Measurements from ENCODE around the gene PLCB4.

The PLCB4 gene

GRCh38 chr20:9460518-9460917 is 391.6 kb downstream of the PLCB4 start:
- DNase-seq, result peak; percentile 47

- DNase-seq, result no peak
Observed at GRCh38 chr20:9467995-9468394, 399.1 kb downstream of the PLCB4 start.

- peak; percentile 31 for DNase-seq
Observed at GRCh38 chr20:9474835-9475415, 406.0 kb downstream of the PLCB4 start.

GRCh38 chr20:9475456-9475855 is 406.6 kb downstream of the PLCB4 start:
- no peak for DNase-seq

- no peak for DNase-seq
Observed at GRCh38 chr20:9476174-9476573, 407.3 kb downstream of the PLCB4 start.

GRCh38 chr20:9476637-9477036 is 407.8 kb downstream of the PLCB4 start:
- no peak for DNase-seq

DNA sequence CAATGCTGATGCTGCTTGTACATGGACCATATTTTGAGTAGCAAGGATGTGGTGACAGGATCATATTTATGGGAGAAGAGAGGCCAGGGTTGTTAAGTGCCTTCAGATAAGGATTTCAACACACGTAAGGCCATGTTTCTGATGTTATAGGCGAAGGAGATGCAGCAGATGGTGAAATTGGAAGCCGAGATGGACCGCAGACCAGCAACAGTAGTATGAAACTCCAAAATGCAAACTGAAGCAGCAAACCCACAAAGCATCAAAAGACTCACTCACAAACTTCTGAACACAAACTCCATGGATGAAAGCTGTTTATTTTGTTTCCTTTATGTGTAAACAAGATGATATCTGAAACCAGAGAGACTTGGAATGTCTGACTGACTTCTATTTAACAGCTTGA is 409.9 kb downstream of the PLCB4 start:
- DNase-seq, result no peak

DNA sequence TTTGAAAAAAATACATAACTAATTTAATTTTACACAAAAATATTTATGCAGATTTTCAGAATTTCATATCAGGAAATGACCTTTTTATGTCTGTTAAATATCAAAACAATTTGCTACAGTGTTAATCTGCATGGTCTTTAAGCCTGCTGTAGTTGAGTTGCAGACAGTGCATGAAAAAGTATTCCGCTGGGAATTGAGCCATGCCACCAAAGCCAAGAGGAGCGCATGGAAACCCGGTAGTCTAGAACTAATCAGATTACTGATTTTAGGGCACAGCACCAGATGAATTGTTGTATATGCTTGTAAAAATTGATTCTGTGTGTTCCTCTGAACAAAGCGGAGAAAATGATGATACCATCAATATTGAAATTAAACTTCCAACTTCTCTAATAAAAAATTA is 411.2 kb downstream of the PLCB4 start:
- no peak for DNase-seq

DNA sequence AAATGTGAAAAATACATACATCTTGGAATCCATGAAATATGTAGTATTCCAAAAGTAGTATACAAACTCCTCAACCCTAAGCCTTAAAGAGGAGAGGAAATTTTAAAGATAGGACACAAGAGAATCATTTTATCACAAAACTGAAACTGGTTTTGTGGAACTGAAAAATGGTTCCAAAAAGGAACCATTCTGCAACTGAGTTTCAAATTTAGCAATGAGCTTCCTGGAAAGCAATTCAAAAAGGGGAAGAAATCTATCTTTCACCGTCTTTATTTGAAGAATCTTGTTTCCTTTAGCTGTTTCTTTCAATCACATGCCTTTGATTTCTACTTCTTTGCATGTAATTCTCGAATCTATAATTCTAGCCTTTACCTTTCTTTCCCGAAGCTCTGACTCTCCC is 413.3 kb downstream of the PLCB4 start:
- no peak for DNase-seq

GRCh38 chr20:9483131-9483530 is 414.2 kb downstream of the PLCB4 start:
- DNase-seq, result no peak

- DNase-seq, result no peak
Observed at GRCh38 chr20:9485614-9486340, 416.9 kb downstream of the PLCB4 start.

DNA sequence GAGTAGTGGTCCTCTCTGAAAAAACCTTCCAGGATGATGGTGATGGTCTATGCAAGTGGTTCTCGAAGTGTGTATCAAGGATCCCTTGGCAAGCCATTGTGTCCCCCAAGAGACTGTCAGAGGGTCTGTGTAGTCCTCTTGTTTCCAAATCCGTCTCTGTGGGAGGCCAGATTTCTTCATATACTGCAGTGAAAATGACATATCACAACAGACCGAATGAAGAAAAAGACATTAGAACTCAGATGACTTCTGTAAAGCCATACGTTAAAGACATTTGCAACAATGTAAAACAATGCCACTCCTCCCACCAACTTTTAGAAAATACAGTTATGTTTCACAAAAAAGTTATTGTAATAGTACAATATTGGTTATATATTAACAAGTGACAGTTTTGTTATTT is 418.3 kb downstream of the PLCB4 start:
- no peak for DNase-seq

GRCh38 chr20:9488063-9488462 is 419.2 kb downstream of the PLCB4 start:
- no peak for DNase-seq

GRCh38 chr20:9490161-9490560 is 421.3 kb downstream of the PLCB4 start:
- DNase-seq, result peak; percentile 19

DNA sequence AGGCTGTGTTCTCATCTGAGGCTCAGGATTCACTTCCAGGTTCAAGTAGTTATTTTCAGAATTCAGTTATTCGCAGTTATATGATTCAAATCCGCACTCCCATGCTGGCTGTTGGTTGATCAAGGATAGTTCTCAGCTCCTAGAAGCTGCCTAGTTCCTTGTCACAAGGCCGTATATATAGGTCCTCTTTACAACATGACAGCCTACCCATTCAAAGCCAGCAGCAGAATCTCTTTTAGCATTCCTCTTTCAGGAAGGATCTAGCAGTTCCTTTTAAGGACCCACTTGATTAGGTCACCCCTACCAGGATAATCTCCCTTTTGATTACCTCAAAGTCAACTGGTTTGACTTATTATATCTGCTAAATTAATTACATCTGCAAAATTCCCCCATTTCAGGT is 421.7 kb downstream of the PLCB4 start:
- no peak for DNase-seq

DNA sequence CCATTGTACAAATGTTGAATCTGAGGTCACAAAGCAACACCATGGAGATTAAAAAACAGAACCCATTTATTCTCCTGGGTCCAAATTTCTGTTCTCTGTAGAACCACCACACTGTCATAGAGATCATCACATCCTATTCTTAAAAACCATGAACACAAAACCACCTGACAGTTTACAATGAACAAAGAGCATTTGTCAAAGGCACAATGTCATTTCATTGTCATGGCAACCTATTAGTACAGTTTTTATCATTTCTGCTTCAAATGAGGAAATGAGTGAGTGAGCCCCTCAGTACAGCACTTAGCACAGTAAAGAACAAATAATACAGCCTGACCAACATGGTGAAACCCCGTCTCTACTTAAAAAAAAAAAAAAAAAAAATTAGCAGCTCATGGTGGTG is 422.4 kb downstream of the PLCB4 start:
- no peak for DNase-seq

- peak; percentile 28 for DNase-seq
Observed at GRCh38 chr20:9492067-9492466, 423.2 kb downstream of the PLCB4 start.

GRCh38 chr20:9493803-9494202 is 424.9 kb downstream of the PLCB4 start:
- no peak for DNase-seq

GRCh38 chr20:9495701-9496100 is 426.8 kb downstream of the PLCB4 start:
- DNase-seq, result no peak

- no peak for DNase-seq
Observed at GRCh38 chr20:9496155-9496554, 427.3 kb downstream of the PLCB4 start.

DNA sequence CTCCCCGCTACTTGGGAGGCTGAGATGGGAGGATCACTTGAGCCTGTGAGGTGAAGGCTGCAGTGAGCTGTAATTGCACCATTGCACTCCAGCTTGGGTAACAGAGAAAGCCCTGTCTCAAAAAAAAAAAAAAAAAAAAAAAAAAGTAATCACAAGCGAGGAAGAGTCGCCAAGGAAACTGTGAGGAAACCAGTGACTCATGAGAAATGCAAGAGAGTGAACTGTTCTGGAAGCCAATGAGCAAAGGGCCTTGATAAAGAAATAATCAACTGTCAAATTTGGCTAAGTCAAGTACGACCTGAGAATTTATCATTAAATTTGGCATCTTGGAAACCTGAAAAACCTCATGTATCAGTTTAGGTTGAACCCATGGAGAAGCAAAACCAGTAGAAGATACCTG is 429.4 kb downstream of the PLCB4 start:
- no peak for DNase-seq

DNA sequence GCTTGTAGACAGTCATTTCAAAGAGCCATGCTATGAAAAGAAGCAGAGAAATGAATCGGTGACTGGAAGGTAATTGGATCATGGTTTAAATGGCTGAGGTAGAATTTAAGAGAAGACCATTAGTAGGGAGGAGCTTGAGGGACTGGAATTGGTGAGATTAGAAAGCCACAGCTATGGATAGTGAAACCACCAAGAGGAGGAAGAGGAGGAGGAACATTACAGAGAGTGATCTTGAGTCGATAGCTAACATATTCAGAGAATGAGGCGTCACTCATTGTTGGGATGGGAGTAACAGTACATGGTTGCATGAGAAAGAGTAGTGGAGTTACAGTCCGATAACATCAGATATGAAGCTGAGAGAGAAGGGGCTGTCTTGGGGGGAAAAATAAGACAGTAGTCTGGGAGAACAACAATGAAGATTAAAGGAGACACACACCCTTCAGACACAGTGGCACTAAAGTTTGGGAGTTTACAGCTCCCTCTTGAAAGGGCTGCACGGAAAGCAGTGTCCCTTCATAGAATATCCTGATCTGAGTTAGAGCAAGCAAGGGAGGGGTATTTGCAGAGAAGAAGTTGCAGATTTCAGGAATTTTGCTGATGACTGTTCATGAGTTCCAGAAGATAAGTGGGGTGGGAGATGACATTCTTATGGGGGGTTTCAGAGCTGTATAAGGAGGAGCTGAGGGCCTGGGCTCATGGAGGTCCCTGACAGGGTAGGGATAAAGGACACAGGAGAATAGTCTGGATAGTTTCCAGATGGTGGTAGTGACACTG is 430.4 kb downstream of the PLCB4 start:
- no peak for DNase-seq

DNA sequence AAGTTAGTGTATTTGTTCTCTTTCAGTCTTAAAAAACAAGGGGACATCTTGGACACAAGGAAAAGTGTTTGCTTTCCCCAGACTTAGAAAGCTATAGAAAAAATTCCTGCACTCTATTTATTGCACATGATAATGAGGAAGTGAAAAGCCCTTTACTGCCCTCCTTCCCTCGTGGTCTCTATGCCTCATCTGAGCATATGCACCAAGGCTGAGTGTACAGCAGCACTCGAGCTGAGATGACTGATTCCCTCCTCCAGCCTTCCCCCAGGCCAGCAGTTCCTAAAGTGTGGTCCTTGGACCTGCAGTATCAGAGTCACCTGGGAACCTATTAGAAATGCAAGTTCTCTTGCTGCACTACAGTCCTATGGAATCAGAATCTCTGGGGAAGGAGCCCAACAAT is 431.2 kb downstream of the PLCB4 start:
- no peak for DNase-seq

GRCh38 chr20:9501473-9501872 is 432.6 kb downstream of the PLCB4 start:
- DNase-seq, result no peak
